Hippocampal formation (tissue), 2 donors: ENCODE data around the gene ZDHHC16.
"Not testable (repeated sequence)": the region's sequence is repeated elsewhere in the genome, so short reads cannot be mapped to it uniquely, and the experiment has no call there.

Experiments
- DNase-seq, 2 donors: peaks; one replicate each; lab custom pipeline; 2025; lab: John Stamatoyannopoulos, UW

ZDHHC16 gene

GRCh38 chr10:97434557-97434956 lies 11.4 kb upstream of the ZDHHC16 start:
- no peak for DNase-seq

DNA sequence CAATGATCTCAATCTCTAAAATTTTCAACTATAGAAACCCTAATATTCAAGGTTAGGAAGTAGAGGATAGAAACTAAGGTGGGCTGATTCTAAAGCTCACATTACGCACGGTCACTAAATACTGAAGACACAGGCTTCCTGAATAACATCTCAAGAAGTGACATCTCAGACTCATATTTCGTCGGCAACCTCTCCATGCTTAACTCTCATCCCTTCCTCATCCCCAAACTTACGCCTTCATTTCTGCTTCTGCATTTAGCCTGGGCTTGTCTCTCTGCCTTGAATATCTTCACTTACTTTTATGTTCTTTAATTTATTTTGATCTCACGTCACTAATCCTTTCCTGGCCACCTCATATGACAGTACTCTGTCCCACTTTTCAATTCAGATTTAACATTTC lies 10.8 kb upstream of the ZDHHC16 start:
- DNase-seq: no peak

GRCh38 chr10:97442277-97442676 lies 3.7 kb upstream of the ZDHHC16 start:
- DNase-seq: no peak

- no peak for DNase-seq
Measured at GRCh38 chr10:97444212-97444611, 1.8 kb upstream of the ZDHHC16 start.

GRCh38 chr10:97445357-97445721 lies 636 bp upstream of the ZDHHC16 start:
- DNase-seq: no peak

- no peak for DNase-seq
Measured at GRCh38 chr10:97450828-97451227, 4.9 kb downstream of the ZDHHC16 start.

GRCh38 chr10:97451605-97452004 lies 5.6 kb downstream of the ZDHHC16 start:
- no peak for DNase-seq

GRCh38 chr10:97452352-97452751 lies 6.4 kb downstream of the ZDHHC16 start:
- DNase-seq: no peak

DNA sequence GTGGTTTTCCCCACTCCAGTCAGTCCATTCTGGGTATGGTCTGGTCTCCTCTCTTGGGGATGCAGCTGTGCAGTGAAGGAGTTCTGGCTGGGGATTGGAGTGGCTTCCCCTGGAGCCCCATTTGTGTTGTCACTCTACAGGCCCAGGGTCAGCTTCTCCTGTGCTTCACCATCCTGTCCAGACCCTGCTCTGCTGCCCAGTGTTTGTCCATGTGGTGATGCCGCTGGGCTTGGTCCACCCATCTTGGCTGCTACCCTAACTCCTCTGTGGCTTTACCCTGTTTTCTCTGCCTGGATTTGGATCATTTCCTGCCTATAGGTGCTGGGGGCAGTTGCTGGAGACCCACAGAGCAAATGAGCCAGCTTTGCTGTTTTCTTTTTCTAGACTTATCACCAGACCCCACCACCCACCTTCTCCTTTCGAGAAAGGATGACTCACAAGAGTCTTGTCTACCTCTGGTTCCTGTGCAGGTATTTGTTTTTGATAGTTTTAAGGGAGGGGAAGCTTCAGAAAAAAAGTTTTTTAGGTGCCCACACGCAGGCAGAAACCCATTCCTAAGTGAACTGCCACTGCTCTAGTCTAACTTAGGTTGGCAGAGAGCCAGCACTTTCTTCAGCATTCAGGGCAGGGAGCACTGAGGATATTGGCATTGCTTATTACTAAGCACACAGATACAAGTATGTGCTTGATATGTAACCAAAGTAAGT lies 8.5 kb downstream of the ZDHHC16 start:
- no peak for DNase-seq

- no peak for DNase-seq
Measured at GRCh38 chr10:97456034-97456685, 10.2 kb downstream of the ZDHHC16 start.

- no peak for DNase-seq
Measured at GRCh38 chr10:97456686-97457065, 10.7 kb downstream of the ZDHHC16 start.

- DNase-seq: no peak
Measured at GRCh38 chr10:97459111-97459510, 13.1 kb downstream of the ZDHHC16 start.

- no peak for DNase-seq
Measured at GRCh38 chr10:97459933-97460332, 14.0 kb downstream of the ZDHHC16 start.

- no peak for DNase-seq
Measured at GRCh38 chr10:97462309-97462708, 16.3 kb downstream of the ZDHHC16 start.

GRCh38 chr10:97463363-97464132 lies 17.6 kb downstream of the ZDHHC16 start:
- DNase-seq: peak; percentile 20 to 28

GRCh38 chr10:97464226-97464625 lies 18.3 kb downstream of the ZDHHC16 start:
- DNase-seq: no peak

GRCh38 chr10:97465982-97466381 lies 20.0 kb downstream of the ZDHHC16 start:
- DNase-seq: no peak

- DNase-seq: no peak
Measured at GRCh38 chr10:97466755-97467154, 20.8 kb downstream of the ZDHHC16 start.

DNA sequence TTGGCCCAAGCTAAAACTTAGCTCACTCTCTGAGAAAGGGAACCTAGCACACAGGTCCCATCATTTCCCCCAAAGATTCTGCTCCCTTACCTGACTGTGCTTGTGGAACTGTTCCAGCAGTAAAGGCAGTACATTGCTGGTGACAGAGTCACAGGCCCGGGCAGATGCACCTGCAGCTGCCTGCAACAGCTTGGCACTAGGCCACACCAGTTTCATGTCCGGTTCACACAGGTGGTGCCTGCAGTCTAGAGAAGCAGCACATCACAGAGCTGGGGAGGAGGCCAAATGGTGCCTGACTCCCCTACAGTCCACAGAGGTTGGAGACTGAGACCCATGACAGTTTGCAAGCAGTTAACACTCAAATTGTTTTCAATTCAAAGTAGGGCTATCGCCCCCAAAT lies 22.2 kb downstream of the ZDHHC16 start:
- no peak for DNase-seq

- not testable (repeated sequence) for DNase-seq
Measured at GRCh38 chr10:97468781-97469180, 22.8 kb downstream of the ZDHHC16 start.

DNA sequence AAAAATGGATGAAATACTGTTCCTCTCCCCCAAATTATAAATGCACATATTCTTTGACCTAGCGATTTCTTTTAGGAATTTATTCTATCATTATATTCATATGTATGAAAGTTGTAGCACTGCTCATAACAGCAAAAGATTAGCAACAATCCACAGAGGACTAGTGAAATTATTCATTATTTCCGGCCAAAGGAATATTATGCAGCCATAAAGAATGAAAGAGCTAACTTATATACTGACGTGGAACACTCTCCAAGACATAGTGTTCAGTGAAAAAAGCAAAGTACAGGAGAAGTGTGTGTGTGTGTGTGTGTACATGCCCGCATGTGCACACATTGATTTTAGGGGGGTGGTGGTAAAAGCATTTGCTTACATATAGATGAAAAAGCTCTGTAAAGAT lies 28.9 kb downstream of the ZDHHC16 start:
- no peak for DNase-seq

- DNase-seq: no peak
Measured at GRCh38 chr10:97475936-97476594, 30.1 kb downstream of the ZDHHC16 start.

DNA sequence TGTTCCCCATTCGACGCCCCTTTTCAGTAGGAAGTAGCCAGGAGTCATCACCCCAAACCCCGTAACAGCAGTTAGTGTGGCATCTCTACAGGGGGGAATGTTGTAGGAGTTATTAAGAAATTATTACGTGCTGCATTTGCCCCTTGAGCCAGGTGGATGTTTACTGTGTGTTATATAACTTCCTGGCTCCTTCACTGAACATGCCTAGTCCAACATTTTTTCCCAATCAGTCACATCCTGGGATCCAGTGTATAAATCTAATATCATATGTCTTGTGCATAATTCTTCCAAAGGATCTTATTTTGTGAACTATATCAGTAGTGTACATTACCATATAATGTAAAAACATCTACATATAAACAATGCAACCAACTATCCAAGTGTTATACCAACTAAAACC lies 33.4 kb downstream of the ZDHHC16 start:
- not testable (repeated sequence) for DNase-seq
